GM12872 (cell line): ENCODE measurements around the gene EPHA3.

ENCODE experiments used
- TF ChIP-seq, protein P1 (sequence below): IDR thresholded peaks from 3 replicates; pipeline ENCODE4 v1.5.1; 2011; ENCODE audit warnings: low read depth, mild to moderate bottlenecking, low read length, moderate library complexity; ENCODE audit not compliant: insufficient read depth

Gene EPHA3

DNA sequence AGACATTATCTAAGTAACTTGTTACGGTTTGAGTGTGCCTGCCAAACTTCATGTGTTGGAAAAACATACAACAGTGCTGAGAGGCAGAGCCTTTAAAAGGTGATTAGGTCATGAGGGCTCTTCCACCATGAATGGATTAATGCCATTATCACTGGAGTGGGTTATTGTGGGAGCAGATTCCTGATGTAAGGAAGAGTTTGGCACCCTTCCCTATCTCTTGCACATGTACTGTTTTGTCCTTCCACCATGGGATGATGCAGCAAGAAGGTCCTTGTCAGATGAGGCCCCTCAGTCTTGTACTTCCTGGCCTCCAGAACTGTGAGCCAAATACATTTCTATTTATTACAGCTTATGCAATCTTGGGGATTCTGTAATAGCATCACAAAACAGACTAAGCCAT is 413.9 kb downstream of the EPHA3 start:
- TF ChIP-seq, protein P1, sequence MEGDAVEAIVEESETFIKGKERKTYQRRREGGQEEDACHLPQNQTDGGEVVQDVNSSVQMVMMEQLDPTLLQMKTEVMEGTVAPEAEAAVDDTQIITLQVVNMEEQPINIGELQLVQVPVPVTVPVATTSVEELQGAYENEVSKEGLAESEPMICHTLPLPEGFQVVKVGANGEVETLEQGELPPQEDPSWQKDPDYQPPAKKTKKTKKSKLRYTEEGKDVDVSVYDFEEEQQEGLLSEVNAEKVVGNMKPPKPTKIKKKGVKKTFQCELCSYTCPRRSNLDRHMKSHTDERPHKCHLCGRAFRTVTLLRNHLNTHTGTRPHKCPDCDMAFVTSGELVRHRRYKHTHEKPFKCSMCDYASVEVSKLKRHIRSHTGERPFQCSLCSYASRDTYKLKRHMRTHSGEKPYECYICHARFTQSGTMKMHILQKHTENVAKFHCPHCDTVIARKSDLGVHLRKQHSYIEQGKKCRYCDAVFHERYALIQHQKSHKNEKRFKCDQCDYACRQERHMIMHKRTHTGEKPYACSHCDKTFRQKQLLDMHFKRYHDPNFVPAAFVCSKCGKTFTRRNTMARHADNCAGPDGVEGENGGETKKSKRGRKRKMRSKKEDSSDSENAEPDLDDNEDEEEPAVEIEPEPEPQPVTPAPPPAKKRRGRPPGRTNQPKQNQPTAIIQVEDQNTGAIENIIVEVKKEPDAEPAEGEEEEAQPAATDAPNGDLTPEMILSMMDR: no peak

DNA sequence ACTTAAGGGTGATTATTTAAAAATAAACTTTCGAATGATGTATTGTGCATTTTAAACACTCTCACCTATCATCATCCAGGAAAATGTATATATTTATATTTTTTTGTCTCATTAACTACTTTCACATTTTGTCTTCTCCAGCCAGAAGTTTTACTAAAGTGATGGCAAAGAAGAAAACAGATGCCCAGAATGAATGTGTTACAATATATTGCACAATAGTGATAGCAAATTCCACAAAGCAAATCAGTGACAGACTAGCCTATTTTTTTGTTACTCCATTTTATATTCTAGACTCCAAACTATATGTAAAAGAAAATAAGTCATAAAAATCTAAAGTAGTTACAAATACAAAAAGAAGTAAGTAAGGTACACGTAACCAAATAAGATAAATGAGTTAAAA is 414.7 kb downstream of the EPHA3 start:
- TF ChIP-seq, protein P1: no peak

DNA sequence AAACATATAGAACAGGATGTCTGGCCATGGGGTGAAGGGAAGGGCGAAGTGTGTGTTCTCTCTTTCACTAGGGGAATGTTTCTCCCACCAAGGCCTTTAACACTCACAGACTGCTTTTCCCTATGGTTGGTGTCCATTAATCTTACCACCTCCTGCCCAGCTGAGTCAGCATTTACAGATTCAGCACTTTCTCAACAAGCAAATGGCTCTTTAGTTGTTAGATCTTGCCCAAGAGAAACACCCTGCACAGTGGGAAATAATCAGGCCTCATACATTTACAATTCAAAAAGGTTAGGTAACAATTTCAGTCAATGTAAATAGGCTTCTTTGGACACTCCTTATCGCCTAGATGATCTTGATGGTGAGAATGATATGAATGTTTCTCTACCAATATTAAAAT is 418.2 kb downstream of the EPHA3 start:
- TF ChIP-seq, protein P1: no peak

DNA sequence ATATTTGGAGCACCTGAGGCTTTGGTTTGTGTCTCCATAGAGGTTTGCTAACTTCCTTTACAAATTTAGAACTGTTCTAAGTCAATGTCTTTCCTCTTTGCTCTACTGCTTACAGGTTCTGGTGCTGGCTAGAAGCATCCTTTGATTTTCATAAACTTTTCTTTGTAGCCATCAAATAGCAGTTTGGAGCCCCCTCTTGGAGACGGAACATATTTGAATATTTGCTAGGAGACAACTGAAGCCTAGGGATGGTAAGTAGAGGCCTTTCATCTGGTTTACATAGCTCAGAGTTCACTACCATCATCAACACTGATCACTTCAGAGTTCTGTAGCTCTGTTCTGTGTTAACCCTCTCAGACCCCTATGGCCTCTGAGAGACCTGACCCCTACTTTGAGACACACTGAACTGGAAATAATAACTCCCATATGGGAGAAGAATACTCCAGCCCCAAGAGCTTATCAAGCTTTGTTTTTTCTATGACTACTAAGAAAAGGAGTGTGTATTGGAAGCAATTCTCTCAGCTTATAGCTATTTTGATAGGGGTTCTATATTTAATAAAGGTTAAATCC is 420.4 kb downstream of the EPHA3 start:
- TF ChIP-seq, protein P1: no peak
